GM12874 (cell line): ENCODE data around the gene SKP1.

ENCODE experiments used
- TF ChIP-seq, protein P1 (sequence below): IDR thresholded peaks from 2 replicates; pipeline ENCODE4 v1.5.1; 2011; ENCODE audit warnings: low read depth, mild to moderate bottlenecking, control low read depth, low read length, moderate library complexity; ENCODE audit not compliant: insufficient read depth

SKP1 gene

DNA sequence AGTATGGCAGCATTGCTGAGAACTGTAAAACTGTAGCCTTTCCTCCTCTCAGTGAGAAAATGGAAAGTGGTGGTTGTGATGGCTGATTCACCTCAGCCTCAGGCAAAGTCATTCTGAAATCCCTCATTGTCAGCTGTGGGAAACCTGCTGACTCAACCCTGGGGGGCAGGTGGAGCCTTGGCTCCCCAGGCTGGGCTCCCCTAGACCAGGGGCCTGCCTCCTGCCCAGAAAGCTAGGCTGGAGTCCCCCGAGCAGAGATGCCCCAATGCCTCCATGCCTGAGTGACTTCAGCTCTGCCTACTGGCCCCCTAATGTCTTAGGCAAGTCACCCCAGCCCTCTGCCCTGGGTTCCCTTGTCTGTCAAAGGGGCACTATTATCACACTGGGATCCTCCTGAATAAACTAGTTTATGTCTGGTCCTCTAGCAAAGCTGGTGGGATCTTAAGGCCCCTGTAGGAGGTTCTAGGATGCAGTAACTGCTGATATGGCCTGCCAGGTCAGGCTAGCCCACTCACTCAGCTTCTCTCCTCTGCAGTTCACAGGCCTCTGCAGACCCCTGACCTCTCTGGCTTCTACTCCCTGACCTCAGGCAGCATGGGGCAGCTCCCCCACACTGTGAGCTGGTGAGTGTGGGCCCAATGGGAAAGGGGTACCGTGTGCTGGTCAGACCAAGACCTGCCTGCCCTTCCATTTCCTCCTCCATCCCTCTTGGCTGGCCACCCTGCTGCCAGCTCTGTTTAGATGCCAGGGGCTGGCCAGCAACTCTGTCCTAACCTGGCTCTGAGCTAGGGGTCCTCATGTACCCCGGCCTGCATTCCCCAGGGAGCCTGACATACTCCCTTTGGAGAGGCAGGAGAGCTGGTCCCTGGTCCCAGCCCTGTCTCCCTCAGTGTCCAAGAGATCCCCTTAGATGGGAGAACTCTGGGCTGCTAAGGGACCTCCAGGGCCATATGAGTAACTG is 38.1 kb downstream of the SKP1 start:
- TF ChIP-seq, protein P1, sequence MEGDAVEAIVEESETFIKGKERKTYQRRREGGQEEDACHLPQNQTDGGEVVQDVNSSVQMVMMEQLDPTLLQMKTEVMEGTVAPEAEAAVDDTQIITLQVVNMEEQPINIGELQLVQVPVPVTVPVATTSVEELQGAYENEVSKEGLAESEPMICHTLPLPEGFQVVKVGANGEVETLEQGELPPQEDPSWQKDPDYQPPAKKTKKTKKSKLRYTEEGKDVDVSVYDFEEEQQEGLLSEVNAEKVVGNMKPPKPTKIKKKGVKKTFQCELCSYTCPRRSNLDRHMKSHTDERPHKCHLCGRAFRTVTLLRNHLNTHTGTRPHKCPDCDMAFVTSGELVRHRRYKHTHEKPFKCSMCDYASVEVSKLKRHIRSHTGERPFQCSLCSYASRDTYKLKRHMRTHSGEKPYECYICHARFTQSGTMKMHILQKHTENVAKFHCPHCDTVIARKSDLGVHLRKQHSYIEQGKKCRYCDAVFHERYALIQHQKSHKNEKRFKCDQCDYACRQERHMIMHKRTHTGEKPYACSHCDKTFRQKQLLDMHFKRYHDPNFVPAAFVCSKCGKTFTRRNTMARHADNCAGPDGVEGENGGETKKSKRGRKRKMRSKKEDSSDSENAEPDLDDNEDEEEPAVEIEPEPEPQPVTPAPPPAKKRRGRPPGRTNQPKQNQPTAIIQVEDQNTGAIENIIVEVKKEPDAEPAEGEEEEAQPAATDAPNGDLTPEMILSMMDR, result no peak

DNA sequence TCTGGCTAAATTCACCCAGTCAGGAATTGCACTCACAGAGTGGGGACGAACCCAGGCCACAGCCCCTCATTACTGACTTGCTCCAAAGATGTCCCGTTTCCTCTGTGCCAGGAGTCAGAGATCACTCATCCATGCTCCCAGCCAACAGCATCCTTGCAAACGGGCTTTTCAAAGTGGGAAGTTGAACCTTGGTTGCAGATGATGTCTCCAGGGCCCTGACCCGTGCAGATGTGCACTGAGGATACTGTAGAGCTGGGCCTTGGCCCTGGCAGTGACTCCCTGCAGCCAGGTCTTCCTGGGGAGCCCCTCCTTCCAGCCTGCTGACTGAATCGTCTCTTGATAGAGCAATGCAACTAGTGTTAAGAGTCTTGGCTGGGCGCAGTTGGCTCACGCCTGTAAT is 40.0 kb downstream of the SKP1 start:
- TF ChIP-seq, protein P1, result no peak

DNA sequence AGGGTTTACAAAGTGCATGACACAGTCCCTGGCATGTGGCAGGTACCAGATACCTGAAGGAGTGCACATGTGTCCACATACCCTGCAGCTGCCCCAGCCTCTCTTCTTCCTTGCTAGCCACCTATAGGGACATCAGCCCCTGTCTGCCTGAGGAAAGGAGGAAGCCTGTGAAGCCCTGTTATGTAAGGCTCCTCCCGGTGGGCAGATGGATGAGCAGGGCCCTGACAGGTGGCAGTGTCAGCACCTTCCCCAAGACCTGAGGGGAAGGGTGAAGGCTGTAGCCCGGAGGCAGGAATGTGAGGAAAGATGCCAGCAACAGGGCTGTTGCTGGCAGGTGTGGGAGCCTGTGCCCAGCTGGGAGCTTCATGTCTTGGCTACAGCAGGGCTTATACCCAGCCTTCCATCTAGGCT is 40.5 kb downstream of the SKP1 start:
- TF ChIP-seq, protein P1, result no peak

DNA sequence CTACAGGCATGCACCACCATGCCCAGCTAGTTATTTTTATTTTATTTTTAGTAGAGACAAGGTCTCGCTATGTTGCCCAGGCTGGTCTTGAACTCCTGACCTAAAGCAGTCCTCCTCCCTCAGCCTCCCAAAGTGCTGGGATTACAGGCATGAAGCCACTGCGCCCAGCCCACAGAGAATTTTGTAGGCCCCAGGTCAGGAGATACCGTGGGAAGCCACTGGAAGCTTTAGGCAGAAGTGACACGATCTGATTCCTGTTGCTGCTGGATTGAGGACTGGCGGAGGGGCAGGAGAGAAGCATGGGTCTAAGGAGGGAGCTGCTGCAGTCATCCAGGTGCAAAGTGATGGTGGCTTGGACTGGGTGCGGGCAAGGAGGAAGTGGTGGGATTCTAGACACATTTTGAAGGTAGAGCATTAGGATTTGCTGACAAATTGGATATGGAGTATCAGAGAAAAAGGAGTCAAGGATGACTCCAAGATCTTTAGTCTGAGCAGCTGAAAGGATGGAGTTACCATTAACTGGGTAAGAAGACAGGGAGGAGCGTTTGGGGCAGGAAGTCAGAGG is 41.6 kb downstream of the SKP1 start:
- TF ChIP-seq, protein P1, result no peak

DNA sequence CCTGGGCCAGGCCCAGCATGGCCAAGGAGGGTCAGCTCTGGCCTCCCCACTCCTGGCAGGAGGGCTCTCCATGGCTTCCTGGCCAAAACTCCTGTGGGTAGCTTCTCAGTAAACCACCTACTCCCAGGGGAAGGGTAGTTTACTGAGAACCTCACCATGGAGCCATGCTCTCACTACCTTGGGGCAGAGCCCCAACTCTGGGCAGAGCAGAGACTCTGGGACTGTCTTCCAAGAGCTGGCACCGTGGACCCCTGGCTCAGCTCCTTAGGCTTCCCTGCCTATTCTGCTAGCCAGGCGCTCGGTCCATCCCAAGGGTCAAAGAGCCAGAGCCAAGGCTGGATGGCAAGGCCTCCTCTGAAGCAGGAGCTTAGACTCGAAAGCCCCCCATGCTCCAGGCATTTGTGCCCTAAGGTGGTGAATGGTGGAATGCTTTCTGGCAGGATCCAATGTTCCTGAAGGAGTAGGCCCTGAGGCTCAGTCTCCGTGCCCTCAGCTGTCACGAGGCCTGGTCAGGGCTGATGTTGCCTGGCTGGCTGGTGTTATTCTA is 42.7 kb downstream of the SKP1 start:
- TF ChIP-seq, protein P1, result no peak

DNA sequence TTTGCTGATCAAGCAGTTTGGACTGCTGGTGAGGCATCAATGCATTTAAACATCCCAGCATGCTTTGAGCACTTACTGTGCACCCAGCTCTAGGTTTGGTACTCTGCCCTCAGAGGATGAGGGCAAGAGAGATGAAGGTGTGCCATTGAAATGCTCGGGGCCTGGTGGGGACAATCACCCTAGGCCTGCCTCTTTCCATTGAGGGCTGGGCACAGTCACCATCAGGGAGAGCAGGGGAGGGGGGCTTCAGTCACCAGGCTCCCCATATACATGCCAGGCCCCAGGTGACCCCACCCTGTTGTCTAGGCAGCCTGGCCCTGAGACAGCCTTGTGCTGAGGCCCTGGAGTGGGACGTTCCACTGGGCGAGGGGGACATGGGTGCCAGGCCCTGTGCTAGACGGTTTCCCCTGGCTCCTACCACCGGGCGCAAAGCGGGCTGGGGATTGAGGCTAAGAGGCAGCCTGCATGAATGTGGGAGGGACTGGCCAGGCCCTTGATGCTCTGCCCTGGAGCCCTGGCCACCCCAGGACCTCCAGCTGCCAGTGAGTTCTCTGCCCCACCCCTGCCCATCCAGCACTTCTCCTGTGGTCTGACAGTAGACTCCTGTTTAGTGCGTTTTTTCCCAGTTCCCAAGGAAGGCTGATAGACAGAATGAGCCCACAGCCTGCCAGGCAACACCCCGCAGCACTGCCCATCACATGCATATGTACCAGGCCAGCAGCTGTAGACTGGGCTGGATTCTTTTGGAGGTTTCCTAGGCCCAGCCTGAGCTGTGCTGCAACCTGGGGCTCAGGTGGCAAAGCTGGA is 43.4 kb downstream of the SKP1 start:
- TF ChIP-seq, protein P1, result no peak
